ENCODE results near the gene RNASE11. TPM values are rescaled to one million over a fixed set of nuclear protein-coding genes. Genes with fewer than 3 reads are reported as not detected.

Gene RNASE11
- total RNA-seq, 2 experiments from 2014 or later: not detected

DNA sequence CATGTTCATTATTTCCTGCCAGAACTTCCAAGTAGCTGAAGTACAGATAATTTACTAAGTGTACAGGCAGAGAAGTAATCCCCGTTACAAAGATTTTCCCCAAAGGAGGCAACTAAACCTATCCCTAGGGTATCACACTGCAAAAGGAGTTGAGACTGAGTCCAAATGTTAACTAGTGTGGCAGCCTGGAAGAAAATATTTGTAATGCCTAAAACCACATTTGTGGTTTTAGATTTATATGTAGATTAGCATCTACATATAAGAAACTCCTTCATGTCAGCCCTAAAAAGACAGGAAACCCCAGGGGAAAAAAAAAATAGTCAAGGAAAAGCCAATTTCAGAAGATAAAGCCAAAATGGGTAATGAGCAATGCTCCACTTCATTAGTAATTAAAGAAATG lies 4.8 kb upstream of the RNASE11 start:
- ChIA-PET CTCF (no interaction called here), POLR2A (no interaction called here)
- H3K4me1 Mint-ChIP-seq (ENCODE audit: low read depth): peaks cover 6% of the 10 kb centered on the region
- peaks cover 16% of the 10 kb centered on the region for H3K27me3 Mint-ChIP-seq
- no peak overlapping the region for H3K4me3 ChIP-seq (ENCODE audit: low read length)
- no peaks in the 10 kb centered on the region for H3K9me3 ChIP-seq (ENCODE audit: control insufficient read depth in 1 of 2, insufficient read depth in 1 of 2, low read length in 2 of 2)
- no peak overlapping the region for H3K27ac Mint-ChIP-seq
- TF ChIP-seq, protein P1, sequence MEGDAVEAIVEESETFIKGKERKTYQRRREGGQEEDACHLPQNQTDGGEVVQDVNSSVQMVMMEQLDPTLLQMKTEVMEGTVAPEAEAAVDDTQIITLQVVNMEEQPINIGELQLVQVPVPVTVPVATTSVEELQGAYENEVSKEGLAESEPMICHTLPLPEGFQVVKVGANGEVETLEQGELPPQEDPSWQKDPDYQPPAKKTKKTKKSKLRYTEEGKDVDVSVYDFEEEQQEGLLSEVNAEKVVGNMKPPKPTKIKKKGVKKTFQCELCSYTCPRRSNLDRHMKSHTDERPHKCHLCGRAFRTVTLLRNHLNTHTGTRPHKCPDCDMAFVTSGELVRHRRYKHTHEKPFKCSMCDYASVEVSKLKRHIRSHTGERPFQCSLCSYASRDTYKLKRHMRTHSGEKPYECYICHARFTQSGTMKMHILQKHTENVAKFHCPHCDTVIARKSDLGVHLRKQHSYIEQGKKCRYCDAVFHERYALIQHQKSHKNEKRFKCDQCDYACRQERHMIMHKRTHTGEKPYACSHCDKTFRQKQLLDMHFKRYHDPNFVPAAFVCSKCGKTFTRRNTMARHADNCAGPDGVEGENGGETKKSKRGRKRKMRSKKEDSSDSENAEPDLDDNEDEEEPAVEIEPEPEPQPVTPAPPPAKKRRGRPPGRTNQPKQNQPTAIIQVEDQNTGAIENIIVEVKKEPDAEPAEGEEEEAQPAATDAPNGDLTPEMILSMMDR (IDR thresholded peaks at IDR 0.05): no peak
- H3K36me3 Mint-ChIP-seq (ENCODE audit: low read depth): no peaks in the 10 kb centered on the region
- H3K27ac ChIP-seq (ENCODE audit: low read depth in 1 of 2, low read length in 2 of 2): no peak overlapping the region
- H3K27me3 ChIP-seq (ENCODE audit: control insufficient read depth in 1 of 2, insufficient read depth in 2 of 2, low read length in 2 of 2): peaks cover 0 to 3% of the 10 kb centered on the region in 2 experiments
- H3K36me3 ChIP-seq (ENCODE audit: insufficient read depth, low read length): no peaks in the 10 kb centered on the region
- DNase-seq: no peak
- intact Hi-C loops (cut with DNase I, micrococcal nuclease): no loop called here
- H3K4me3 Mint-ChIP-seq: no peak overlapping the region
- no peak for ATAC-seq (ENCODE audit: poor library complexity)
- H3K9me3 Mint-ChIP-seq: no peaks in the 10 kb centered on the region
- no peaks in the 10 kb centered on the region for H3K4me1 ChIP-seq (ENCODE audit: insufficient read depth, low read length)

DNA sequence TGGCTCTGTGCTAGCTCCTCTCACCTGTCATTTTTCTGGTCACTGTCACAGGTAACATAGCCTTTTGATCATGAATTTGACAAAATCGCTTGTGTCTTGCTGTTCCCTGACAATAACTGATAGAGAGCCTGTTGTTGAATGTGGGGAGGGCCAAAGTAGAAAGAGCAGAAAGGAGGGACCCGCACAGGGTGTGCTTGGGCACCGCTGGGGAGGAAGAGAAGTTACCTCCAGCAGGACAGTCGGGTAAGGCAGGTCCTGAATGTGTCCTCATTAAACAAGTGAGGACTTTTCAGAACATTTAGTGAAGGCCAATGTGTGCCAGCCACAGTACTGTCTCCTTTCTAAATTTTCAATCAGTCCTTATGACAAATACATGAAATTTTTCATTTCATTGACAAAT lies 3.4 kb upstream of the RNASE11 start, which contains the start of gene RNASE12:
RNASE12 (minus strand) TSS at position 142 of the 400 bp plus-strand sequence. CDS start 653 bp downstream, outside the sequence.
- Mint-ChIP-seq H3K27ac (no peak within 1 kb of the TSS), H3K4me1 (ENCODE audit: low read depth) (peaks cover 6% of the 10 kb centered on the region), H3K36me3 (ENCODE audit: low read depth) (no peaks in the 10 kb centered on the region), H3K4me3 (no peak within 1 kb of the TSS), H3K27me3 (peaks cover 16% of the 10 kb centered on the region), H3K9me3 (no peaks in the 10 kb centered on the region)
- intact Hi-C loops (cut with DNase I, micrococcal nuclease): no loop called here
- TF ChIP-seq, protein P1 (IDR thresholded peaks at IDR 0.05): no peak
- Histone ChIP-seq H3K4me3 (ENCODE audit: low read length) (no peak within 1 kb of the TSS), H3K36me3 (ENCODE audit: insufficient read depth, low read length) (no peaks in the 10 kb centered on the region), H3K4me1 (ENCODE audit: insufficient read depth, low read length) (no peaks in the 10 kb centered on the region), H3K9me3 (ENCODE audit: control insufficient read depth in 1 of 2, insufficient read depth in 1 of 2, low read length in 2 of 2) (no peaks in the 10 kb centered on the region), H3K27me3 (ENCODE audit: control insufficient read depth in 1 of 2, insufficient read depth in 2 of 2, low read length in 2 of 2) (peaks cover 0 to 3% of the 10 kb centered on the region in 2 experiments), H3K27ac (ENCODE audit: low read depth in 1 of 2, low read length in 2 of 2) (no peak within 1 kb of the TSS)
- no peak for DNase-seq
- no peak for ATAC-seq (ENCODE audit: poor library complexity)
- ChIA-PET POLR2A (no interaction called here), CTCF (no interaction called here)

DNA sequence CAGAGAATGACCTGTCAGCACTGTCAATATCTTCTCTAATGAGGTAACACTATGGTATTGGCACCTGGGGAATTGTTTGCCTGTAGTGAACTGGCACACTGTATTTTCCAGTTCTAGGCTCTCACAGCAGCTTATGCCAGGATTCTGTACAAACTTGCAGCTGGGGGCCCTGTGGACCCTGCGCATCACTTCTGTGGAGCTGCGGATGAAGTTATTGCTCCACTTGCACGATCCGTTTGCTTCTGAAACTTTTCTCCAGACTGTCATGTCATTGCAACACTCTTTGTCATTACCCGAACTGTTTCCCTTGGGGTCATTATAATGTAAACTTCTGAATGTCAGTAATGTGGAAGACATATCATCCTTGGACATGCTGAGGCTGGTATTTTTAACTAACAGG lies 3.9 kb downstream of the RNASE11 start:
- no peak overlapping the region for H3K27ac Mint-ChIP-seq
- no peaks in the 10 kb centered on the region for H3K36me3 Mint-ChIP-seq (ENCODE audit: low read depth)
- no peak for DNase-seq
- Histone ChIP-seq H3K4me1 (ENCODE audit: insufficient read depth, low read length) (no peaks in the 10 kb centered on the region), H3K4me3 (ENCODE audit: low read length) (no peak overlapping the region), H3K27me3 (ENCODE audit: control insufficient read depth in 1 of 2, insufficient read depth in 2 of 2, low read length in 2 of 2) (no peaks in the 10 kb centered on the region), H3K9me3 (ENCODE audit: control insufficient read depth in 1 of 2, insufficient read depth in 1 of 2, low read length in 2 of 2) (no peaks in the 10 kb centered on the region), H3K36me3 (ENCODE audit: insufficient read depth, low read length) (no peaks in the 10 kb centered on the region), H3K27ac (ENCODE audit: low read depth in 1 of 2, low read length in 2 of 2) (no peak overlapping the region)
- TF ChIP-seq, protein P1 (IDR thresholded peaks at IDR 0.05): no peak
- intact Hi-C loops (cut with DNase I, micrococcal nuclease): no loop called here
- CTCF ChIA-PET: no interaction called here
- POLR2A ChIA-PET: interaction anchor here (0.9 kb wide), 1 partner anchor 53 kb away, joined by 3 read pairs; no protein-coding TSS in a partner anchor
- no peak for ATAC-seq (ENCODE audit: poor library complexity)
- peaks cover 4% of the 10 kb centered on the region for H3K9me3 Mint-ChIP-seq
- H3K4me3 Mint-ChIP-seq: no peak overlapping the region
- no peaks in the 10 kb centered on the region for H3K4me1 Mint-ChIP-seq (ENCODE audit: low read depth)
- no peaks in the 10 kb centered on the region for H3K27me3 Mint-ChIP-seq

All from CD4-positive, alpha-beta T cell (primary cell).